ENCODE measurements around the gene BCO1.

BCO1 gene

DNA sequence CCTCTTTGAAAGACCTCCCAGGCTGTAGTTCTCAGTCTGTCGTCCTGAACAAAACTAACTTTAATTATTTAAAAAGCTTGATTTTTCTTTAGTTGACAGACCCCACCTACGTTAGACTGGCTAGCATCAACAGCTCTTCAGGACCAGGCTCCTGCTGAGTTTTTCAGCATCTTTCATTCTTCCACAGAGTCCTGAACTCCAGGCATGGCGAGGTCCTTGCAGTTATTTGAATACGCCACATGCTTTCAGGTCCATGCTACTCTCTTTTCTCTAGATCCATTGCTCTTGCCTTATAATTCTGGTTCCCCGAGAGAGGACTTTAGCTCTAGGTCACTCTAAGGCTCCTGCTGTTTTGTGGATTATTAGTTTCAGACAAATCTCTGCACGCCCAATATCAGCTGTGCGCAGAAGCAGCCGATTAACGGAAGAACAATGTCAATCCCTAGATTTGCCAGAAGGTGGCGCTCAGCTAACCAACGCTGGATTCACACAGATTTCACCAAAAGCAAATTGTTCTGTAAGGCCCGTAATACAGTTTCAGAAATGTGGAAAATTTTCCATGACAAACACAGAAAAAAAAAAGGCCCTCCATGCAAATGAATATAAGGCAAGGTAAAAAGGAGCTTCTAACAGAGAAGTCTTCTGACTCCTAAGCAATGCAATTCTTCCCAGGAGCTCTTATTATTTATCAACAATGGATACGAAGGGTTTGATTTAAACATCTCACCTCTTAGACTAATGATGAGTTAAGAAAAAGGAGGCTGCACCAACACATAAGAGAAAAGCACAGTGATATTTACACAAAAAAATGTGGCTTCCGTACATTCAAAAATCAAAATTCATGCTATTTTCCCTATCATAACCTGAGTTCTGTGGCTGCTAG, 33.5 kb upstream of the BCO1 start:
- TF ChIP-seq, protein P1, sequence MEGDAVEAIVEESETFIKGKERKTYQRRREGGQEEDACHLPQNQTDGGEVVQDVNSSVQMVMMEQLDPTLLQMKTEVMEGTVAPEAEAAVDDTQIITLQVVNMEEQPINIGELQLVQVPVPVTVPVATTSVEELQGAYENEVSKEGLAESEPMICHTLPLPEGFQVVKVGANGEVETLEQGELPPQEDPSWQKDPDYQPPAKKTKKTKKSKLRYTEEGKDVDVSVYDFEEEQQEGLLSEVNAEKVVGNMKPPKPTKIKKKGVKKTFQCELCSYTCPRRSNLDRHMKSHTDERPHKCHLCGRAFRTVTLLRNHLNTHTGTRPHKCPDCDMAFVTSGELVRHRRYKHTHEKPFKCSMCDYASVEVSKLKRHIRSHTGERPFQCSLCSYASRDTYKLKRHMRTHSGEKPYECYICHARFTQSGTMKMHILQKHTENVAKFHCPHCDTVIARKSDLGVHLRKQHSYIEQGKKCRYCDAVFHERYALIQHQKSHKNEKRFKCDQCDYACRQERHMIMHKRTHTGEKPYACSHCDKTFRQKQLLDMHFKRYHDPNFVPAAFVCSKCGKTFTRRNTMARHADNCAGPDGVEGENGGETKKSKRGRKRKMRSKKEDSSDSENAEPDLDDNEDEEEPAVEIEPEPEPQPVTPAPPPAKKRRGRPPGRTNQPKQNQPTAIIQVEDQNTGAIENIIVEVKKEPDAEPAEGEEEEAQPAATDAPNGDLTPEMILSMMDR (IDR thresholded peaks at IDR 0.05; ENCODE audit: control insufficient read depth, extremely low read depth, insufficient read depth): peak; percentile 51
- DNase-seq (ENCODE audit: low read depth): no peak
- H3K4me3 ChIP-seq (ENCODE audit: low read depth, low read length): no peak overlapping the region

DNA sequence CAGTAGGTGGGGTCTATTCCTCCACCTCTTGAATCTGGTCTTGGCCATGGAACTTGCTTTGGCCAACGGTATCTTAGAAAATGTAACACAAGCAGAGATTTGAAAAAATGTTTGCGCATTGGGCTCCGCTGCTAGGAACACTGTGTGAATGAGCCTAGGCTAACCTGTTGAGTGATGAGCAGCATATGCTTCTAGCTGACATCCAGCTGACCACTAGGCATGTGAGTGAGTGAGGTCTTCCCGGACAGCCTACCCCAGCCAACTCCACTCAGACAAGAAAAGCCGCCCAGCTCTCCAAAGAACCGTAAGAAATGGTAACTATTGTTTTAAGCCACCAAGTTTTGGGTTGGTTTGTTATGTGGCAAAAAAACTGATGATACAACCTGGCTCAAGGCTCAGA, 31.4 kb upstream of the BCO1 start:
- H3K4me3 ChIP-seq (ENCODE audit: low read depth, low read length): no peak overlapping the region
- no peak for DNase-seq (ENCODE audit: low read depth)
- TF ChIP-seq, protein P1 (IDR thresholded peaks at IDR 0.05; ENCODE audit: control insufficient read depth, extremely low read depth, insufficient read depth): no peak

DNA sequence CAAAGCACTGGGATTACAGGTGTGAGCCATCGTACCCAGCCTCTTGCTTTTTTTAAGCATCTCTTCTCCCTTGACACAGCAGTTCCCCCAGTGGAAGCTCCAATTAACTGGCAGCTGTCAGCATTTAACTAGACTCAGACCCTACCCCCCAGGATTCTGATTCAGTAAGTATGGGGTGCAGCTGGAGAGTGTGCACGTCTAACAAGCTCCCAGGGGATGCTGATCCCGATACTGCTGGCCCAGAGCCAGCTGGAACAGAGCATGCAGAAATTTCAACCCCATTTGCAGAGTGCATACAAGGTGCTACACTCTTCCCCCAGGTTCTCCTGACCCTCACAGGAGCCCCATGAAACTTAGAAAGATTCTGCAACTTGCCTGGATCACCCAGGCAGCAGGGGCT, 27.7 kb upstream of the BCO1 start:
- TF ChIP-seq, protein P1 (IDR thresholded peaks at IDR 0.05; ENCODE audit: control insufficient read depth, extremely low read depth, insufficient read depth): no peak
- no peak for DNase-seq (ENCODE audit: low read depth)
- H3K4me3 ChIP-seq (ENCODE audit: low read depth, low read length): no peak overlapping the region

DNA sequence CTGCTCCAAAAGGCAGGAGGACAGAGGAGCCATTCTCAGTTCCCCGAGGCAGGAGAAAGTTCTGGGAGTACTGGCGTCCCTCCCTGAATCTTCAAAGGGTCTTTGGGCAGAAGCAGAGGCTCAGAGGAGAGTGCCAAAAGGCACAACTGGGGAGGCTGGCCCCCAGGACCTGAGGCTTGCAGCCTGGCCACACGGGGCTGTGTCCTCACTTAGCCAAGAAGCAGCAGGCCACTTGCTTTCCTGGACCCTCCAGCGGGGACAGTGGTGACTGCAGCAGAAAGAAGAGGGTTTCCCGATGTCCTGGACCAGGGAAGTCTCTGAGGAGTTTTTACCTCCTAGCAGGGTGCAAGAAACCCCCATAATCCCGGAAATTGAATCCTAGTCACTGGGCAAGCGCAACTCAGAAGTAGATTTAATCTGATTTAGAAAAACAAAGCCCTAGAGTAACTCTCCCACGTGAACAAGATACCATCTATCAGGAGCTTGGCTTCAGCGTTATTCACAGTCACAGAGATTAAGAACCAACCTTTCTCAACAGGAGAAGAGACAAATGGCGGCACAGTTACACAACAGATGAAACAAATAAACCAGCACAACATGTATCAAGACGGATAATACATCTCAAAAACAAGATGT, 25.5 kb upstream of the BCO1 start:
- no peak overlapping the region for H3K4me3 ChIP-seq (ENCODE audit: low read depth, low read length)
- TF ChIP-seq, protein P1 (IDR thresholded peaks at IDR 0.05; ENCODE audit: control insufficient read depth, extremely low read depth, insufficient read depth): no peak
- no peak for DNase-seq (ENCODE audit: low read depth)

DNA sequence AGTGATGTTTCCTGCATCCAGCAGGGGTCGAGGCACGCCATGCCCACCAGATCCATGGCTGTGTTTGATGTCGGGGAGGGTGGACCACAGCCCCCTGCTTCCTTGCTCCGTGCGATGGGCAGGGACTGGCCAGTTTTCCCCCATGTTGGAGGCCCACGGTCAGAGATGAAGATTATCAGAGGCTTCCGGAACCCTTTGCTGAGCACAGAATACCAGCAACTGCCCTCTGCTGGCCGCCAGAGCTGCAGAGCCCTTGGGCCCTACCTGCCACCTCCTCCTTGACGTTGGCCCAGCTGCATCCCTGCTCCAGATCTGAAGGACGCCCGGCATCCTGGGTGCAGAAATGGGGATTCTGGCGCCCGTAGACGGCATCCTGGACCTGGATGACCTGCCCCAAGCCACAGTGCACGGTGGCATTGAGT, 23.7 kb upstream of the BCO1 start:
- TF ChIP-seq, protein P1 (IDR thresholded peaks at IDR 0.05; ENCODE audit: control insufficient read depth, extremely low read depth, insufficient read depth): no peak
- no peak for DNase-seq (ENCODE audit: low read depth)
- no peak overlapping the region for H3K4me3 ChIP-seq (ENCODE audit: low read depth, low read length)

DNA sequence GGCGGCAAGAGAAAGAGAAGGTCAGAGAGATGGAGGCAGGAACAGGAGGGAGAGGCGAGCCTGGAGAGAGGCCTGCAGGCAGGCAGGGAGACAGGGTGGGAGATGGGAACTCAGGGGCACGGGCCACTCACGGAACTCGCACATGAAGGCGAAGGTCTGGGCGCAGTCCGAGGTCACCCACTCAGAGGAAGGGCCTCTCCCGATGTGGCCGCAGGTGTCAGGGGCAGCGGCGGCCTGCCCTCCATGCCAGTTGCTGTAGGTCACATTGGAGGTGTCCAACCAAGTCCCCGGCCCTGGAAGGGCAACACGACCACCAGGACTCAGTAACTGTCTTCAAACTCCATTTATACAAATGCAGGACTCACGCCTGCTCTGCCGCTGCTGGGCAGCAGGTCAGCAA, 22.4 kb upstream of the BCO1 start:
- TF ChIP-seq, protein P1 (IDR thresholded peaks at IDR 0.05; ENCODE audit: control insufficient read depth, extremely low read depth, insufficient read depth): no peak
- no peak for DNase-seq (ENCODE audit: low read depth)
- no peak overlapping the region for H3K4me3 ChIP-seq (ENCODE audit: low read depth, low read length)
